ENCODE data around the gene TJAP1.
"Not testable (repeated sequence)": the region's sequence is repeated elsewhere in the genome, so short reads cannot be mapped to it uniquely, and the experiment has no call there.

Gene TJAP1

DNA sequence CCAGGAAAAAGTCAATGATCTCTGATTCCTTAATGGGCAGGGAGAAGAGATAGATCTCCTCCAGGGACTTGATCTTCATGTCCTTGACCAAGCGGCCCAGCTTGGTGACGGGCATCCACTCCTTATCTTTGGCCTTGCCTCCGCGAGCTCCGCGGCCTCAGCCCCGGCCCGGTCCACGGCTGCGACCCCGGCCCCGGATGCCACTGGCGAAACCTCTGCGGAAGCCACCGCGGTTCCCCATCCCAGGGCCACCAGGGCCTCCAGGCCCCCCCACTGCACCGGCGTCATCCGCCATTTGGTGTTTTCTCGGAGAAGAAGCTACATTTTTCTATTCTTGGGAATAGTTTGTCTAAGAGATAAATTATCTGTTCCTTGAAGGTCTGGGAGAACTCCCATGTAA, 62.0 kb downstream of the TJAP1 start:
- not testable (repeated sequence) for DNase-seq (ENCODE audit: low spot score)

DNA sequence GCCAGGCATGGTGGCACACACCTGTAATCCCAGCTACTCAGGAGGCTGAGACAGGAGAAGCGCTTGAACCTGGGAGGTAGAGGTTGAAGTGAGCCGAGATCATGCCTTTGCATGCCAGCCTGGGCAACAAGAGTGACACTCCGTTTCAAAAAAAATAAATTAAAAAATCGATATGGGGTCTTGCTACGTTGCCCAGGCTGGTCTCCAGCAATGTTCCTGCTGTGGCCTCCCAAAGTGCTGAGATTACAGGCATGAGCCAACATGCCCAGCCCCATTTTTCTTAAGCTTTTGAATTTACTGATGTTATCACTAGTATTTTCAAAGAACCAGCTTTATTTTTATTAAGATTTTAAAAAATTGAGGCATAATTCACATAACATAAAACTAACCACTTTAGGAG, 63.1 kb downstream of the TJAP1 start:
- no peak for DNase-seq (ENCODE audit: low spot score)

DNA sequence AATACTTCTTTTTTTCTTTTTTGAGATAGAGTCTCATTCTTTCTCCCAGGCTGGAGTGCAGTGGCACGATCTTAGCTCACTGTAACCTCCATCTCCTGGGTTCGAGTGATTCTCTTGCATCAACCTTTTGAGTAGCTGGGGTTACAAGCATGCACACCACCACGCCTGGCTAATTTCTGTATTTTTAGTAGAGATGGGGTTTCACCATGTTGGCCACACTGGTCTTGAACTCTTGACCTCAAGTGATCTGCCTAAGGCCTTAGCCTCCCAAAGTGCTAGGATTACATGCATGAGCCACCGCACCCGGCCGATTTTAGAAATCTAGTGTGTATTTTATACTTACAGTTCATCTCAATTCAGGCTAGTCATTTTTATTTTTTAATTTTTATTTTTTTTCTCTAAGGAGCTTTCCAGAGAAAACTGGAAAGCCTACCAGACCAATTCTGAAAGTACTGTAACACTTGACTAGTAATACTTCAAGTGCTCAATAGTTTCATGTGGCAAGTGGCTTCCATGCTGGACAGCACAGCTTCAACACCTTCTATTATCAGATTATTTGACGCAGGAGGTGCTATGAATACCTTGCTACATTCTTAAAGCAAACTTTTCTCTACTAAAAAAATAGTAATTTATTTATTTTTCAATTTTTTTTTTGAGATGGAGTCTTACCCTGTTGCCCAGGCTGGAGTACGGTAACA, 64.6 kb downstream of the TJAP1 start:
- DNase-seq (ENCODE audit: low spot score): no peak

DNA sequence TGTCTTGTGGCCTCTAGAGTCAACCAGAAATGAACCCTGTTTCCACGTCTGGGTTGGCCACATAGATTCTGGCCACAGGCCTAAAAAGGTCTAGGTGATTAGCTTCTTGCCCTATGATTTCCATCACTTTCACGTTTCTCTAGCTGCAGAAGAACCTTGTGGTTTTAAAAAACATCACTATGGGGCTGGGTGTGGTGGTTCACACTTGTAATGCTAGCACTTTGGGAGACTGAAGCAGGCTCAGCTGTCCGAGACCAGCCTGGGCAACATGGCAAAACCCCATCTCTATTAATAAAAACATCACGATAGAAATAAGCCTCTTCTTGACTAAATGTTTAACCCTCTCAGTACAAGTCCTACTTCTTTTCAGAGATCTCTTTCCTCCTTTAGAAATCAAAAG, 67.1 kb downstream of the TJAP1 start:
- no peak for DNase-seq (ENCODE audit: low spot score)

DNA sequence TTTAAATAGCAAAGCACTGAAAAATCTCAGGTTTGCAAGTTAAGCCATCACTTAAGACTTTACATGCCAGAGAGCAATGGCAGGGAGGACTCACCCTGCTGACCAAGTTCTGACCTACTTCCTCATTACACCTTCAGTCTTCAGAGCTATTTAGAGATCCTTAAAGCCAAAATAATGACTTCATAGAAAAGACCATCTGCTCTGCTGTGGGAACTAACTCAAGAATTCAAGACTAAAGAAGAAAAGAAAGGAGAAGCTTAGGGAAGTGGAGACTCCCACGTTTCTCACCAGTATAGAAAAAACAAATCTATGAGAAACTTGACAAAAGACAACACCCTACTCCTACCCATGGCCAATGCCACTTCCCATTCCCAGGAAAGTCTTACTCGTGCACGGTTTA, 69.9 kb downstream of the TJAP1 start:
- DNase-seq (ENCODE audit: low spot score): no peak

Measured in pons (tissue), 1 donor.